H1 (cell line): Measurements from ENCODE around the gene ROS1. TPM values are rescaled to one million over a fixed set of nuclear protein-coding genes. Genes with fewer than 3 reads are reported as not detected.

ENCODE experiments used
- CTCF ChIA-PET: fragments of 300-600 bp; sonication (Branson Sonifier 250); formaldehyde crosslinking; loops from one replicate; lab custom pipeline; 2021; ENCODE audit not compliant: partially characterized antibody; lab: Charles Lee
- POLR2A ChIA-PET: fragments of 300-600 bp; sonication (Branson Sonifier 250); formaldehyde crosslinking; loops from one replicate; lab custom pipeline; 2021; ENCODE audit warnings: inconsistent platforms; ENCODE audit not compliant: partially characterized antibody; lab: Charles Lee
- DNase-seq, 2 experiments: peaks; one replicate each; pipeline versions ENCODE4 v3.0.0 to v3.0.0-alpha.2; 2010 to 2022; ENCODE audit warnings: low spot score in 2 of 2, low read depth in 1 of 2, mixed read lengths in 1 of 2
- FAIRE-seq: peaks from 2 replicates; lab custom pipeline; 2011; peaks lifted over from hg19 to GRCh38; lab: Jason Lieb, UNC
- H2AFZ ChIP-seq: 2 replicates; pipeline ENCODE4 v1.8.1; 2012; ENCODE audit warnings: low read length, inconsistent platforms
- H2AK5ac ChIP-seq: 2 replicates; pipeline ENCODE4 v1.6.1; 2013; ENCODE audit warnings: low read depth, low read length
- H2BK120ac ChIP-seq: replicated peaks from 2 replicates; pipeline ENCODE3; 2013; ENCODE audit warnings: low read depth, low read length, inconsistent platforms
- H2BK12ac ChIP-seq: 2 replicates; pipeline ENCODE4 v1.6.1; 2013; ENCODE audit warnings: low read depth, low read length
- H2BK15ac ChIP-seq: 2 replicates; pipeline ENCODE4 v1.6.1; 2013; ENCODE audit warnings: low read length
- H2BK20ac ChIP-seq: 2 replicates; pipeline ENCODE4 v1.6.1; 2013; ENCODE audit warnings: low read length
- H2BK5ac ChIP-seq: 2 replicates; pipeline ENCODE4 v1.6.1; 2013; ENCODE audit warnings: low read depth, low read length
- H3K14ac ChIP-seq: 2 replicates; pipeline ENCODE4 v1.6.1; 2013; ENCODE audit warnings: inconsistent platforms; ENCODE audit not compliant: insufficient read length
- H3K18ac ChIP-seq: 2 replicates; pipeline ENCODE4 v1.6.1; 2013; ENCODE audit warnings: low read length; ENCODE audit errors: extremely low read depth
- H3K23ac ChIP-seq: 2 replicates; pipeline ENCODE4 v1.6.1; 2013; ENCODE audit warnings: inconsistent platforms; ENCODE audit not compliant: insufficient read length
- H3K23me2 ChIP-seq: 2 replicates; pipeline ENCODE4 v1.6.1; 2013; ENCODE audit warnings: low read depth, low read length
- H3K27ac ChIP-seq: 2 replicates; pipeline ENCODE4 v1.6.1; 2011; ENCODE audit warnings: low read depth, low read length, inconsistent platforms
- H3K27me3 ChIP-seq, 4 experiments: replicated peaks in 1 of 4; 1 replicate in 1 of 4; 2 replicates in 3 of 4; pipeline versions ENCODE4 v1.6.1 to v1.8.1; 2011 to 2013; ENCODE audit warnings: low read length in 3 of 4, mild to moderate bottlenecking in 3 of 4, inconsistent platforms in 2 of 4, mixed read lengths in 2 of 4, moderate library complexity in 1 of 4; ENCODE audit not compliant: control insufficient read depth in 3 of 4, insufficient read depth in 3 of 4; ENCODE audit errors: extremely low read depth in 1 of 4
- H3K36me3 ChIP-seq, 4 experiments: 2 replicates each; pipeline versions ENCODE4 v1.6.1 to v1.8.1; 2011 to 2013; ENCODE audit warnings: mild to moderate bottlenecking in 4 of 4, low read length in 3 of 4, moderate library complexity in 2 of 4, control low read depth in 1 of 4, inconsistent platforms in 1 of 4; ENCODE audit not compliant: insufficient read depth in 4 of 4, control insufficient read depth in 2 of 4
- H3K4ac ChIP-seq: replicated peaks from 2 replicates; pipeline ENCODE3; 2013; ENCODE audit warnings: low read length, low read depth, mixed read lengths, inconsistent platforms; ENCODE audit not compliant: insufficient read length
- H3K4me1 ChIP-seq, 4 experiments: replicated peaks in 1 of 4; 1 replicate in 1 of 4; 2 replicates in 3 of 4; pipeline versions ENCODE4 v1.6.1 to v1.8.1; 2011 to 2013; ENCODE audit warnings: low read length in 3 of 4, inconsistent platforms in 2 of 4, mixed read lengths in 1 of 4; ENCODE audit not compliant: insufficient read depth in 4 of 4, control insufficient read depth in 3 of 4
- H3K4me2 ChIP-seq, 2 experiments: 2 replicates each; pipeline versions ENCODE4 v1.6.1 to v1.8.1; 2011 to 2013; ENCODE audit warnings: low read depth in 2 of 2, low read length in 2 of 2, control low read depth in 1 of 2, inconsistent platforms in 1 of 2, mild to moderate bottlenecking in 1 of 2; ENCODE audit not compliant: insufficient read depth in 1 of 2
- H3K4me3 ChIP-seq, 4 experiments: fragments of 200-600, 300-600 bp in 1 of 4; sonication (generic), shearing (Covaris generic), sonication (Bioruptor Twin) in 1 of 4; 2 replicates each; pipeline versions ENCODE4 v1.5.1 to v1.8.1; 2011 to 2016; ENCODE audit warnings: low read length in 4 of 4, low read depth in 3 of 4, control low read depth in 2 of 4, inconsistent platforms in 2 of 4, mild to moderate bottlenecking in 2 of 4, mixed read lengths in 1 of 4, moderate library complexity in 1 of 4; ENCODE audit not compliant: insufficient read depth in 2 of 4; ENCODE audit errors: extremely low read depth in 1 of 4
- H3K56ac ChIP-seq: replicated peaks from 2 replicates; pipeline ENCODE3; 2013; ENCODE audit warnings: low read depth, mild to moderate bottlenecking, mixed read lengths, low read length, inconsistent platforms; ENCODE audit not compliant: insufficient read length
- H3K79me1 ChIP-seq: 2 replicates; pipeline ENCODE4 v1.6.1; 2013; ENCODE audit warnings: low read depth, low read length, control low read depth
- H3K79me2 ChIP-seq, 2 experiments: 2 replicates each; pipeline versions ENCODE4 v1.6.1 to v1.8.1; 2012 to 2013; ENCODE audit warnings: low read length in 2 of 2, mild to moderate bottlenecking in 2 of 2, inconsistent platforms in 1 of 2; ENCODE audit not compliant: insufficient read depth in 2 of 2, control insufficient read depth in 1 of 2
- H3K9ac ChIP-seq, 4 experiments: replicated peaks in 1 of 4; 1 replicate in 1 of 4; 2 replicates in 3 of 4; pipeline versions ENCODE4 v1.6.1 to v1.8.1; 2011 to 2013; ENCODE audit warnings: low read depth in 3 of 4, low read length in 3 of 4, control low read depth in 2 of 4, mild to moderate bottlenecking in 2 of 4, moderate library complexity in 2 of 4, inconsistent platforms in 1 of 4; ENCODE audit errors: extremely low read depth in 1 of 4
- H3K9me3 ChIP-seq, 2 experiments: 2 replicates each; pipeline versions ENCODE4 v1.6.1 to v1.8.1; 2012 to 2013; ENCODE audit warnings: mild to moderate bottlenecking in 2 of 2, moderate library complexity in 2 of 2, control low read depth in 1 of 2, inconsistent platforms in 1 of 2, low read depth in 1 of 2, low read length in 1 of 2, mixed read lengths in 1 of 2; ENCODE audit not compliant: insufficient read depth in 2 of 2
- H4K20me1 ChIP-seq, 2 experiments: replicated peaks in 1 of 2; 2 replicates each; pipeline versions ENCODE3 to v1.8.1; 2011 to 2013; ENCODE audit warnings: inconsistent platforms in 2 of 2, low read length in 2 of 2, mild to moderate bottlenecking in 1 of 2; ENCODE audit not compliant: insufficient read depth in 2 of 2, control insufficient read depth in 1 of 2
- H4K5ac ChIP-seq: 2 replicates; pipeline ENCODE4 v1.6.1; 2013; ENCODE audit warnings: low read length, low read depth, mixed read lengths, inconsistent platforms; ENCODE audit not compliant: insufficient read length
- H4K8ac ChIP-seq: 2 replicates; pipeline ENCODE4 v1.8.0; 2013; ENCODE audit warnings: mild to moderate bottlenecking, moderate library complexity, low read length, inconsistent platforms; ENCODE audit not compliant: insufficient read depth; ENCODE audit errors: extremely low read depth
- H4K91ac ChIP-seq: replicated peaks from 2 replicates; pipeline ENCODE3; 2013; ENCODE audit warnings: low read length, mixed read lengths, inconsistent platforms; ENCODE audit not compliant: insufficient read length
- BRCA1 ChIP-seq: IDR thresholded peaks from 2 replicates; pipeline ENCODE4 v1.6.1; 2012; ENCODE audit warnings: low read depth, low read length, improper control_type of control experiment
- CBX5 ChIP-seq: fragments of 300-800, 300-1000 bp; sonication (generic); IDR thresholded peaks from 2 replicates; pipeline ENCODE4 v1.7.1; 2016; ENCODE audit warnings: antibody characterized with exemption, low read length, low read depth
- FOSL1 ChIP-seq: IDR thresholded peaks from 2 replicates; pipeline ENCODE4 v1.6.1; 2011; ENCODE audit warnings: mild to moderate bottlenecking, low read depth, low read length, moderate library complexity; ENCODE audit not compliant: insufficient read depth
- NANOG ChIP-seq: IDR thresholded peaks from 2 replicates; pipeline ENCODE4 v1.6.1; 2011; ENCODE audit warnings: low read length, low read depth, mild to moderate bottlenecking, inconsistent platforms; ENCODE audit not compliant: insufficient read depth, poor library complexity, severe bottlenecking
- PHF8 ChIP-seq: fragments of 200-600 bp; sonication (generic); conservative IDR thresholded peaks from 2 replicates; pipeline ENCODE4 v1.7.1; 2012; ENCODE audit warnings: low read depth, mild to moderate bottlenecking, inconsistent platforms, low read length, moderate library complexity
- POLR2AphosphoS5 ChIP-seq: IDR thresholded peaks from 2 replicates; pipeline ENCODE4 v1.6.1; 2011; ENCODE audit warnings: low read depth, low read length
- POU5F1 ChIP-seq: IDR thresholded peaks from 2 replicates; pipeline ENCODE4 v1.6.1; 2011; ENCODE audit warnings: low read depth, mild to moderate bottlenecking, low read length, moderate library complexity
- RFX5 ChIP-seq: IDR thresholded peaks from 2 replicates; pipeline ENCODE4 v1.6.1; 2011; ENCODE audit warnings: low read depth, low read length, improper control_type of control experiment, borderline replicate concordance
- SAP30 ChIP-seq: fragments of 300-600 bp; sonication (generic); IDR thresholded peaks from 2 replicates; pipeline ENCODE4 v1.7.1; 2012; ENCODE audit warnings: low read length, moderate library complexity, mild to moderate bottlenecking, inconsistent platforms; ENCODE audit not compliant: insufficient read depth, insufficient replicate concordance
- SRF ChIP-seq: IDR thresholded peaks from 2 replicates; pipeline ENCODE4 v1.6.1; 2011; ENCODE audit warnings: mild to moderate bottlenecking, low read depth, low read length, moderate library complexity
- SUZ12 ChIP-seq: fragments of 200-600 bp; sonication (generic); IDR thresholded peaks from 2 replicates; pipeline ENCODE4 v1.6.1; 2012; ENCODE audit warnings: mild to moderate bottlenecking, inconsistent platforms, low read length, moderate library complexity, mixed read lengths
- WGBS, 2 experiments: shearing (Covaris generic) in 1 of 2; methylation state at CpG; one replicate each; pipeline versions ENCODE4 v1.1.6 to v1.1.7; 2013 to 2015; ENCODE audit warnings: low lambda C conversion rate in 2 of 2, mixed read lengths in 2 of 2, inconsistent platforms in 1 of 2, low coverage in 1 of 2, missing lambda C conversion rate in 1 of 2; ENCODE audit not compliant: insufficient replicate concordance in 2 of 2, insufficient coverage in 1 of 2, insufficient read length in 1 of 2; ENCODE audit errors: extremely low coverage in 1 of 2, missing lambda C conversion rate in 1 of 2; 5-methylcytosine and 5-hydroxymethylcytosine counted together
- polyA plus RNA-seq, 7 experiments: library from polyadenylated mRNA; depleted of rRNA in 3 of 7; stranded (reverse) in 5 of 7; unstranded in 2 of 7; fragments of >200 nt in 5 of 7; fragments of 200-250 nt in 2 of 7; gene quantifications; 1 replicate in 5 of 7; 2 replicates in 1 of 7; 4 replicates in 1 of 7; pipeline versions ENCODE4 v1.2.1 to v1.2.3, GENCODE V29; 2011 to 2013; ENCODE audit warnings: missing spikeins in 2 of 7, mixed read lengths in 2 of 7
- total RNA-seq: library from RNA; stranded (reverse); fragmentation: NEBNext Ultra II Directional; extraction: Animal tissue kit (Norgen Biotek cat#: 25700); gene quantifications from 2 replicates; pipeline ENCODE4 v1.2.1, GENCODE V29; 2021

The ROS1 gene
- total and polyA plus RNA-seq, 2 of the 8 experiments (the other 6 are each of a cell fraction or from before 2014, with no cell fraction given), result not detected

DNA sequence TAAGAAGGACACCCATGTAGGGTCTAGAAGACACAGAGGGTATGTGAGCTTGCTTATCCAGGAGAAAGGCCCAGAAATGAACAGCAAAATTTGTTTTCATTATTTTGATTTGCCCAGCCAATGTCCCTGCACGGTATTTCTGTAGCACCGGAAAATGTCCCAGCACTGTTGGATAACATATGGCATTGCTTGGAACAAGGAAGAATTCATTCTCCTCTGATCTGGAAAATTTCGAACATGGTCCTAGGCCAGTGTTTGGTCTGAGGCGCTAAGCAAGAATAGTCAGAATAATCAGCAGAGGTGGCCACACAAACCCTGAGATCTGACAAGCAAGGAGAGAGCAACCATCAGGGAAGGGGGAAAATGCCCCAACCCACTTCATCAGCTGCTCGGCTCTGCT is 26.6 kb downstream of the ROS1 start:
- H3K23ac ChIP-seq, result no peak overlapping the region
- H4K5ac ChIP-seq, result no peak overlapping the region
- no peak overlapping the region for H4K91ac ChIP-seq
- no peak overlapping the region for H2BK12ac ChIP-seq
- no peaks in the 10 kb centered on the region for H3K36me3 ChIP-seq
- ChIA-PET POLR2A (no interaction called here), CTCF (interaction anchor here (0.6 to 2.2 kb wide), 17 partner anchors 8 to 1273 kb away, joined by 3 to 12 read pairs (median 4); partner anchors contain the start of gene COL10A1)
- no peaks in the 10 kb centered on the region for H4K20me1 ChIP-seq
- WGBS, 2 experiments, result 99% methylated on average over 5 of the region's 5 CpGs; no CpG with 5 or more reads in 1 of the 2 experiments
- no peak for TF ChIP-seq PHF8
- no peak for TF ChIP-seq SUZ12
- TF ChIP-seq POU5F1, result no peak
- TF ChIP-seq NANOG, result no peak
- TF ChIP-seq CBX5, result no peak
- no peak for TF ChIP-seq BRCA1
- TF ChIP-seq POLR2AphosphoS5, result no peak
- no peak for TF ChIP-seq SRF
- TF ChIP-seq SAP30, result no peak
- TF ChIP-seq RFX5, result no peak
- no peak for TF ChIP-seq FOSL1
- no peak overlapping the region for H2BK5ac ChIP-seq
- H3K9ac ChIP-seq, result no peak overlapping the region
- H3K27me3 ChIP-seq, result no peaks in the 10 kb centered on the region
- H2AK5ac ChIP-seq, result no peak overlapping the region
- H3K9me3 ChIP-seq, result no peaks in the 10 kb centered on the region
- no peak overlapping the region for H3K18ac ChIP-seq
- H4K8ac ChIP-seq, result no peak overlapping the region
- H3K14ac ChIP-seq, result no peak overlapping the region
- no peaks in the 10 kb centered on the region for H3K4me1 ChIP-seq
- H2AFZ ChIP-seq, result no peak overlapping the region
- H3K23me2 ChIP-seq, result no peaks in the 10 kb centered on the region
- H2BK15ac ChIP-seq, result no peak overlapping the region
- no peak overlapping the region for H3K56ac ChIP-seq
- DNase-seq (no peak), FAIRE-seq (no peak)
- no peak overlapping the region for H2BK20ac ChIP-seq
- no peaks in the 10 kb centered on the region for H3K79me1 ChIP-seq
- no peak overlapping the region for H3K4me2 ChIP-seq
- no peak overlapping the region for H3K27ac ChIP-seq
- H3K79me2 ChIP-seq, result no peaks in the 10 kb centered on the region
- H3K4me3 ChIP-seq, result no peak overlapping the region
- H3K4ac ChIP-seq, result no peak overlapping the region
- no peak overlapping the region for H2BK120ac ChIP-seq
